Mesothelial cell of epicardium (in vitro differentiated cells): ENCODE results near the gene ENDOU. TPM values are rescaled to one million over a fixed set of nuclear protein-coding genes. Genes with fewer than 3 reads are reported as not detected.

Source experiments
- DNase-seq, 2 experiments: peaks; one replicate each; pipeline ENCODE4 v3.0.0; 2021; ENCODE audit warnings: low spot score in 2 of 2; ENCODE audit not compliant: unreplicated experiment in 2 of 2
- H3K27ac Mint-ChIP-seq: 2 replicates; pipeline ENCODE4 v1.8.0; 2021; ENCODE audit warnings: mixed read lengths
- H3K27me3 Mint-ChIP-seq: 2 replicates; pipeline ENCODE4 v1.8.0; 2021; ENCODE audit warnings: low read depth, mixed read lengths
- H3K36me3 Mint-ChIP-seq: 2 replicates; pipeline ENCODE4 v1.8.0; 2021; ENCODE audit warnings: mixed read lengths
- H3K4me1 Mint-ChIP-seq: 2 replicates; pipeline ENCODE4 v1.8.0; 2021; ENCODE audit warnings: mixed read lengths
- H3K4me3 Mint-ChIP-seq: 2 replicates; pipeline ENCODE4 v1.8.0; 2021; ENCODE audit warnings: mild to moderate bottlenecking, moderate library complexity, mixed read lengths
- H3K9me3 Mint-ChIP-seq: 2 replicates; pipeline ENCODE4 v1.8.0; 2021; ENCODE audit warnings: mixed read lengths
- total RNA-seq: library from RNA; stranded (reverse); gene quantifications from 3 replicates; pipeline ENCODE4 v1.2.1, GENCODE V29; 2021
- TF ChIP-seq, protein P1 (sequence below): fragments of 200-600 bp; sonication (generic); IDR thresholded peaks from one replicate; pipeline ENCODE4 v1.5.0; 2021; ENCODE audit warnings: antibody characterized with exemption; ENCODE audit not compliant: unreplicated experiment

The ENDOU gene
- total RNA-seq, 1 donor from 2014 or later: 0.51 TPM

- Mint-ChIP-seq H3K27me3 (no peaks in the 10 kb centered on the region), H3K36me3 (no peaks in the 10 kb centered on the region), H3K27ac (peak overlapping the region; percentile 52), H3K4me1 (peaks cover 43% of the 10 kb centered on the region), H3K4me3 (no peak overlapping the region), H3K9me3 (no peaks in the 10 kb centered on the region)
- TF ChIP-seq, protein P1, sequence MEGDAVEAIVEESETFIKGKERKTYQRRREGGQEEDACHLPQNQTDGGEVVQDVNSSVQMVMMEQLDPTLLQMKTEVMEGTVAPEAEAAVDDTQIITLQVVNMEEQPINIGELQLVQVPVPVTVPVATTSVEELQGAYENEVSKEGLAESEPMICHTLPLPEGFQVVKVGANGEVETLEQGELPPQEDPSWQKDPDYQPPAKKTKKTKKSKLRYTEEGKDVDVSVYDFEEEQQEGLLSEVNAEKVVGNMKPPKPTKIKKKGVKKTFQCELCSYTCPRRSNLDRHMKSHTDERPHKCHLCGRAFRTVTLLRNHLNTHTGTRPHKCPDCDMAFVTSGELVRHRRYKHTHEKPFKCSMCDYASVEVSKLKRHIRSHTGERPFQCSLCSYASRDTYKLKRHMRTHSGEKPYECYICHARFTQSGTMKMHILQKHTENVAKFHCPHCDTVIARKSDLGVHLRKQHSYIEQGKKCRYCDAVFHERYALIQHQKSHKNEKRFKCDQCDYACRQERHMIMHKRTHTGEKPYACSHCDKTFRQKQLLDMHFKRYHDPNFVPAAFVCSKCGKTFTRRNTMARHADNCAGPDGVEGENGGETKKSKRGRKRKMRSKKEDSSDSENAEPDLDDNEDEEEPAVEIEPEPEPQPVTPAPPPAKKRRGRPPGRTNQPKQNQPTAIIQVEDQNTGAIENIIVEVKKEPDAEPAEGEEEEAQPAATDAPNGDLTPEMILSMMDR: no peak
- no peak for DNase-seq
These were observed 42.0 kb upstream of the ENDOU start for GRCh38 chr12:47767216-47767724.

DNA sequence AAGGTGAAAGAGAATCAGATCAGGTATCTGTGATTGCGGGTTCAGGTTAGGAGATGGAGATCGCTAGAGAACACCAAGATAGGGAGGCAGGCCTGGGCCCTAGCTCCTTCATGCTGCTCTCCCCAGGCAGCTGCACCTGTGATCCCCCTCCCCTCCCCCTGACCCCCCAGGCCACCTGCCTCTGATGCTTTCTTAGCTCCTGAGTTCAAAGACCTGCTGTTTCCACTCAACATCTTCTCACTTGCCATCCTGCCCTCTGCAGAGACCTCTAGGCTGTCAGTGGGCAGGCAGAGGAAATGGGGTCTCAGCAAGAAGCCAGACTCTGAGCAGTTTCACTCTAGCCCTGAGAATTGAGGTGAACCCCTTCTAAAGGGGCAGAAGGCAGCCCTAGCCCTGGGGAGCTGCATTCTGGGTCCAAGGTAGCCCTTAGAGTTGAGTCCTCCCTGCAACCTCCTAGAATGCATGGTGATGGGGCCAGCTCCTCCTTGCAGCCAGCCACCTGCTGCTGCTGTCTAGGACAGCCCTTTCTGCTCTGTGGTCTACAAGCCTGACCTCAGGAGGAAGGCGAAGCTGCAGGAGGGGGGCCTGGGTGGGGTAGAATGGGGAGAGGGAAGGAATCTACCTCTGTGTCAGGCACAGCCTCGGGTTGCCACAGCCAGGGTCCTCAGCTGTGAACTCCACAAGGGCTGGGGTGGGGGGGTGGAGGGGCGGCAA is 41.4 kb upstream of the ENDOU start:
- no peaks in the 10 kb centered on the region for H3K27me3 Mint-ChIP-seq
- TF ChIP-seq, protein P1: no peak
- no peaks in the 10 kb centered on the region for H3K36me3 Mint-ChIP-seq
- no peak overlapping the region for H3K27ac Mint-ChIP-seq
- H3K9me3 Mint-ChIP-seq: no peaks in the 10 kb centered on the region
- no peak for DNase-seq
- H3K4me1 Mint-ChIP-seq: peaks cover 40% of the 10 kb centered on the region
- no peak overlapping the region for H3K4me3 Mint-ChIP-seq

GRCh38 chr12:47763481-47764346 is 38.4 kb upstream of the ENDOU start:
- peaks cover 45% of the 10 kb centered on the region for H3K4me1 Mint-ChIP-seq
- no peak overlapping the region for H3K4me3 Mint-ChIP-seq
- DNase-seq: no peak
- peak overlapping the region; percentile 13 for H3K27ac Mint-ChIP-seq
- no peaks in the 10 kb centered on the region for H3K9me3 Mint-ChIP-seq
- TF ChIP-seq, protein P1: no peak
- H3K36me3 Mint-ChIP-seq: no peaks in the 10 kb centered on the region
- H3K27me3 Mint-ChIP-seq: no peaks in the 10 kb centered on the region

DNA sequence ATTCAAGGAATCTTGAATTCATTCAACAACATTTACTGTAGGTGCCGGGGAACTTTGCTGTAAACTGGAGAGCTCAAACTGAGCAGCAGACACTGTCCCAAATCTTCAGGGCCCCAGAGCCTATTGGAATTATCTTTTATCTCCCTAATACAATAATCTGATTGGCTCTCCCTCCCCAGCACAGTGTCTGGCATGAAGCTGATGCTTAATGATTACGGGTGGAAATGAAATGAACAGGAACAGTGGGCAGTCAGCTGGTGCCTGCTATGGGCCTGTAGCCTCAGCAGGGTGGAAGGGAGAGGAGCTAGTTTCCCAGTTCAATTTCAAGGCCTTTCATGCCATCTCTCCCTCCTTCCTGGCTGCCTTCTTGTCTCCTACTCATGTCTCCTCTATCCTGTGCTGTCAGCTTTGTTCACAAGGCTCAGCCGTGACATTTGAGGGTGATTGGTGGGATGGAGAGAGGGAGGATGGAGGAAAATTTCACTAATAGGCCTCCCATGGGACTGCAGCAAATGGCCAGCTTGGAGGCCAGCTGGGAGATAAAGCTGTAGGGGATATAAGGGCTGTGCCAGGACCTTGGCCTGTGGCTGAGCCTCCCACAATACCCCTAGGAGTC is 37.7 kb upstream of the ENDOU start:
- Mint-ChIP-seq H3K27ac (no peak overlapping the region), H3K36me3 (no peaks in the 10 kb centered on the region), H3K4me3 (no peak overlapping the region), H3K4me1 (peaks cover 50% of the 10 kb centered on the region), H3K27me3 (no peaks in the 10 kb centered on the region), H3K9me3 (no peaks in the 10 kb centered on the region)
- TF ChIP-seq, protein P1: no peak
- no peak for DNase-seq

- TF ChIP-seq, protein P1: peak; percentile 76
- no peaks in the 10 kb centered on the region for H3K36me3 Mint-ChIP-seq
- no peaks in the 10 kb centered on the region for H3K27me3 Mint-ChIP-seq
- DNase-seq: peak; percentile 62 to 75
- no peaks in the 10 kb centered on the region for H3K9me3 Mint-ChIP-seq
- H3K4me1 Mint-ChIP-seq: peaks cover 60% of the 10 kb centered on the region
- H3K4me3 Mint-ChIP-seq: peak within 1 kb of the TSS; percentile 70
- H3K27ac Mint-ChIP-seq: peak within 1 kb of the TSS; percentile 79
These were observed 33.8 kb upstream of the ENDOU start, which contains the start of gene RAPGEF3 for GRCh38 chr12:47758834-47759690. Gene RAPGEF3 (minus strand): TSS chr12:47758880. CDS start chr12:47758556, 324 bp downstream.
